Measurements from ENCODE around the gene TMEM38A. TPM values are rescaled to one million over a fixed set of nuclear protein-coding genes. Genes with fewer than 3 reads are reported as not detected.
A peak's percentile ranks its signal among the peaks of the same experiment; 100 is the strongest.
"Not testable (repeated sequence)": the region's sequence is repeated elsewhere in the genome, so short reads cannot be mapped to it uniquely, and the experiment has no call there.

The TMEM38A gene
- total and polyA plus RNA-seq, 9 donors: 0.83 to 7.5 (median 3.1) TPM

GRCh38 chr19:16726916-16727315 lies 66.0 kb downstream of the TMEM38A start:
- WGBS, 3 donors: 81 to 84% (median 83%) methylated on average over 11 of the region's 11 CpGs
- H3K27me3 ChIP-seq: no peaks in the 10 kb centered on the region
- no peak overlapping the region for H3K4me3 ChIP-seq
- TF ChIP-seq CTCF (IDR thresholded peaks at IDR 0.05) (no peak), EP300 (IDR thresholded peaks at IDR 0.05) (no peak), POLR2A (IDR thresholded peaks at IDR 0.05) (no peak)
- no peak for DNase-seq
- no peaks in the 10 kb centered on the region for H3K4me1 ChIP-seq (ENCODE audit: insufficient read depth)
- no peaks in the 10 kb centered on the region for H3K36me3 ChIP-seq
- intact Hi-C loops (cut with DNase I): no loop called here
- H3K27ac ChIP-seq: no peak overlapping the region
- no peaks in the 10 kb centered on the region for H3K9me3 ChIP-seq

GRCh38 chr19:16735650-16736266 lies 74.8 kb downstream of the TMEM38A start:
- H3K4me3 ChIP-seq; H3K9me3 ChIP-seq; intact Hi-C loops (cut with DNase I); H3K36me3 ChIP-seq; H3K27me3 ChIP-seq; H3K4me1 ChIP-seq (ENCODE audit: insufficient read depth); DNase-seq; H3K27ac ChIP-seq: not testable (repeated sequence)
- WGBS, 3 donors: 87 to 92% (median 87%) methylated on average over 4 of the region's 4 CpGs

DNA sequence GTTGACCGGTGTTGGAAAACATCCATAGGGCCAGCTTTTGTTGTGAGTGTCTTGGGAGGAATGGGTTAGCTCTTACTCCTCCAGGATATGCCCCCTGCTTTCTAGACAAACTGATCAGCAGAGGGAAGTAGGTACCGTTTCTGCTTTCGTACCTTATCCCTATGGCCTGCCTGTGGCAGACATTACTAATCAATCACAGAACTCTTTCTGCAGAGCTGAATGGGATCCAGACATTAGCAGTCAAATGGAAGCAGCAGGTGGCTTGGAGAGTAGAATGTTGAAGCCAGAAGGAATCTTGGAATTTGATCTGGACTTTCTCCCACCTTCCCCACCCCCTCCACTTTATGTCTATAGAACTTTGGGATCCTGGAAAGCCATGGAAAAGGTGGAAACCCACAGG lies 75.8 kb downstream of the TMEM38A start:
- TF ChIP-seq POLR2A (IDR thresholded peaks at IDR 0.05) (no peak), CTCF (IDR thresholded peaks at IDR 0.05) (no peak), EP300 (IDR thresholded peaks at IDR 0.05) (no peak)
- 68 to 78% (median 74%) methylated on average over 3 of the region's 3 CpGs for whole genome bisulfite sequencing, 3 donors
- DNase-seq: no peak
- Histone ChIP-seq H3K27ac (no peak overlapping the region), H3K27me3 (no peaks in the 10 kb centered on the region), H3K4me1 (ENCODE audit: insufficient read depth) (peaks cover 1% of the 10 kb centered on the region), H3K9me3 (no peaks in the 10 kb centered on the region), H3K36me3 (no peaks in the 10 kb centered on the region), H3K4me3 (no peak overlapping the region)
- intact Hi-C loops (cut with DNase I): no loop called here

DNA sequence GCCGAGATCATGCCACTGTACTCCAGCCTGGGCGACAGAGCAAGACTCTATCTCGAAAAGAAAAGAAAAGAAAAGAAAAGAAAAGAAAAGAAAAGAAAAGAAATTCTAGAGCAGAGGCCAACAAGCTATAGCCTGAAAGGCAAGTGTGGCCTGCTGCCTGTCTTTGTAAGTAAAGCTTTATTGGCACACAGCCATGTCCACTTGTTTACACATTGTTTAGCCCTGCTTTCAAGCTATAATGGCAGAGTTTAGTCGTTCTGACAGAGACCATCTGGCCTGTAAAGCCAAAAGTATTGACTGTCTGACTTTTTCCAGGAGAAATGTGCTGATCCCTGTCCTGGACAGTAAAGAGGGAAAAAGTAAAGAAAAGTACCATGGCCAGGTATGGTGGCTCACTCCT lies 77.0 kb downstream of the TMEM38A start:
- intact Hi-C loops (cut with DNase I): no loop called here
- no peaks in the 10 kb centered on the region for H3K36me3 ChIP-seq
- no peaks in the 10 kb centered on the region for H3K27me3 ChIP-seq
- DNase-seq: peak in 2 of 5 donors; percentile 20 to 38
- no peaks in the 10 kb centered on the region for H3K9me3 ChIP-seq
- peaks cover 1% of the 10 kb centered on the region for H3K4me1 ChIP-seq (ENCODE audit: insufficient read depth)
- H3K27ac ChIP-seq: no peak overlapping the region
- TF ChIP-seq CTCF (IDR thresholded peaks at IDR 0.05): no peak
- TF ChIP-seq EP300 (IDR thresholded peaks at IDR 0.05): no peak
- no peak for TF ChIP-seq POLR2A (IDR thresholded peaks at IDR 0.05)
- no peak overlapping the region for H3K4me3 ChIP-seq
- WGBS, 3 donors: 26 to 46% (median 31%) methylated on average over 4 of the region's 4 CpGs

- H3K4me3 ChIP-seq: no peak overlapping the region
- no peaks in the 10 kb centered on the region for H3K4me1 ChIP-seq (ENCODE audit: insufficient read depth)
- intact Hi-C loops (cut with DNase I): no loop called here
- TF ChIP-seq CTCF (IDR thresholded peaks at IDR 0.05) (no peak), POLR2A (IDR thresholded peaks at IDR 0.05) (no peak), EP300 (IDR thresholded peaks at IDR 0.05) (no peak)
- DNase-seq: no peak
- no peak overlapping the region for H3K27ac ChIP-seq
- H3K36me3 ChIP-seq: no peaks in the 10 kb centered on the region
- WGBS, 3 donors: 35 to 39% (median 36%) methylated on average over 3 of the region's 3 CpGs
- H3K27me3 ChIP-seq: no peaks in the 10 kb centered on the region
- no peaks in the 10 kb centered on the region for H3K9me3 ChIP-seq
These were observed 78.6 kb downstream of the TMEM38A start for GRCh38 chr19:16739546-16739945.

Small RNA genes lying within 50 kb of the gene (small RNA-seq; reads per million reads assigned to genes)
- not detected for gene AC008737.2

Other genes starting within 250 kb of the TMEM38A start
- 10 to 100 TPM; 17.8 to 52.3 (median 43.5) TPM for gene EPS15L1, start 189.2 kb upstream of the TMEM38A start, total RNA-seq
- gene EPS15L1, start 189.2 kb upstream of the TMEM38A start, polyA plus RNA-seq: 10 to 100 TPM; 21.7 to 25.4 TPM
- not detected for gene CALR3, start 165.0 kb upstream of the TMEM38A start, total RNA-seq
- gene CALR3, start 165.0 kb upstream of the TMEM38A start, polyA plus RNA-seq: not detected
- gene C19orf44, start 164.7 kb upstream of the TMEM38A start, total RNA-seq: 10 to 100 TPM in 4 of 7 donors, 1 to 10 TPM in 3; 7.0 to 12.2 (median 10.5) TPM
- 1 to 10 TPM; 6.3 to 8.4 TPM for gene C19orf44, start 164.7 kb upstream of the TMEM38A start, polyA plus RNA-seq
- 10 to 100 TPM in 6 of 7 donors, 1 to 10 TPM in 1; 8.9 to 52.6 (median 47.9) TPM for gene CHERP, start 118.7 kb upstream of the TMEM38A start, total RNA-seq
- gene CHERP, start 118.7 kb upstream of the TMEM38A start, polyA plus RNA-seq: 10 to 100 TPM in 1 of 2 donors, 1 to 10 TPM in 1; 5.9 to 26.3 TPM
- gene SLC35E1, start 88.7 kb upstream of the TMEM38A start, total RNA-seq: 10 to 100 TPM; 20.6 to 37.9 (median 30.2) TPM
- gene SLC35E1, start 88.7 kb upstream of the TMEM38A start, polyA plus RNA-seq: 10 to 100 TPM; 17.6 to 39.7 TPM
- 10 to 100 TPM; 10.3 to 13.2 (median 11.6) TPM for gene MED26, start 32.9 kb upstream of the TMEM38A start, total RNA-seq
- gene MED26, start 32.9 kb upstream of the TMEM38A start, polyA plus RNA-seq: 1 to 10 TPM; 3.0 to 7.3 TPM
- 100 to 1,000 TPM in 1 of 7 donors, 10 to 100 TPM in 6; 59.1 to 109 (median 71.8) TPM for gene SMIM7, start 995 bp upstream of the TMEM38A start, total RNA-seq
- gene SMIM7, start 995 bp upstream of the TMEM38A start, polyA plus RNA-seq: 100 to 1,000 TPM in 1 of 2 donors, 10 to 100 TPM in 1; 87.5 to 123 TPM
- 1 to 10 TPM in 2 of 7 donors, under 1 TPM in 3, not detected in 2; 0.60 to 5.2 (median 0.94) TPM for gene NWD1, start 58.7 kb downstream of the TMEM38A start, total RNA-seq
- under 1 TPM; 0.03 to 0.04 TPM for gene NWD1, start 58.7 kb downstream of the TMEM38A start, polyA plus RNA-seq
- gene SIN3B, start 168.3 kb downstream of the TMEM38A start, total RNA-seq: 10 to 100 TPM; 45.1 to 92.0 (median 68.3) TPM
- 10 to 100 TPM; 35.3 to 43.9 TPM for gene SIN3B, start 168.3 kb downstream of the TMEM38A start, polyA plus RNA-seq
- 1 to 10 TPM in 3 of 7 donors, under 1 TPM in 4; 0.08 to 5.4 (median 0.92) TPM for gene F2RL3, start 227.9 kb downstream of the TMEM38A start, total RNA-seq
- gene F2RL3, start 227.9 kb downstream of the TMEM38A start, polyA plus RNA-seq: 1 to 10 TPM in 1 of 2 donors, under 1 TPM in 1; 0.40 to 2.2 TPM

Data from ovary (tissue), 9 donors.